ENCODE results near the gene RNPEP.
"Not testable (repeated sequence)": the region's sequence is repeated elsewhere in the genome, so short reads cannot be mapped to it uniquely, and the experiment has no call there.

RNPEP gene

GRCh38 chr1:201982623-201983379 is at the start of gene RNPEP:
Gene RNPEP (plus strand): TSS chr1:201982648. CDS start chr1:201982667, 19 bp downstream.
- CTCF ChIA-PET, result interaction anchor here (1.4 to 5.9 kb wide), 6 partner anchors 10 to 154 kb away, joined by 3 to 29 read pairs (median 8); partner anchors contain the start of gene ELF3
- POLR2A ChIA-PET, result interaction anchor here (0.5 to 0.7 kb wide), 4 partner anchors 18 to 273 kb away, joined by 3 to 9 read pairs (median 6); no protein-coding TSS in a partner anchor
- peak; percentile 65 for DNase-seq (ENCODE audit: extremely low spot score)
- no peak for TF ChIP-seq CTCF (IDR thresholded peaks at IDR 0.05; ENCODE audit: control extremely low read depth, extremely low read depth, low read depth, missing control alignments)

GRCh38 chr1:201933840-201934430 is 48.5 kb upstream of the RNPEP start:
- DNase-seq (ENCODE audit: extremely low spot score), result no peak
- CTCF ChIA-PET, result interaction anchor here (0.6 to 1.2 kb wide), 2 partner anchors 38 to 39 kb away, joined by 3 to 5 read pairs; no protein-coding TSS in a partner anchor
- POLR2A ChIA-PET, result no interaction called here
- TF ChIP-seq CTCF (IDR thresholded peaks at IDR 0.05; ENCODE audit: control extremely low read depth, extremely low read depth, low read depth, missing control alignments), result no peak

GRCh38 chr1:201937624-201938213 is 44.7 kb upstream of the RNPEP start:
- no peak for DNase-seq (ENCODE audit: extremely low spot score)
- TF ChIP-seq CTCF (IDR thresholded peaks at IDR 0.05; ENCODE audit: control extremely low read depth, extremely low read depth, low read depth, missing control alignments), result no peak
- ChIA-PET POLR2A (no interaction called here), CTCF (interaction anchor here (1.2 kb wide), 1 partner anchor 42 kb away, joined by 4 read pairs; no protein-coding TSS in a partner anchor)

- no peak for DNase-seq (ENCODE audit: extremely low spot score)
- no peak for TF ChIP-seq CTCF (IDR thresholded peaks at IDR 0.05; ENCODE audit: control extremely low read depth, extremely low read depth, low read depth, missing control alignments)
- ChIA-PET CTCF (interaction anchor here (1.2 kb wide), 1 partner anchor 43 kb away, joined by 4 read pairs; no protein-coding TSS in a partner anchor), POLR2A (no interaction called here)
Observed at GRCh38 chr1:201938440-201939035, 43.9 kb upstream of the RNPEP start.

GRCh38 chr1:201939148-201939547 is 43.3 kb upstream of the RNPEP start:
- POLR2A ChIA-PET, result no interaction called here
- no peak for DNase-seq (ENCODE audit: extremely low spot score)
- CTCF ChIA-PET, result no interaction called here
- TF ChIP-seq CTCF (IDR thresholded peaks at IDR 0.05; ENCODE audit: control extremely low read depth, extremely low read depth, low read depth, missing control alignments), result no peak

GRCh38 chr1:201939574-201939973 is 42.9 kb upstream of the RNPEP start:
- no peak for DNase-seq (ENCODE audit: extremely low spot score)
- POLR2A ChIA-PET, result no interaction called here
- no peak for TF ChIP-seq CTCF (IDR thresholded peaks at IDR 0.05; ENCODE audit: control extremely low read depth, extremely low read depth, low read depth, missing control alignments)
- CTCF ChIA-PET, result no interaction called here

- POLR2A ChIA-PET, result interaction anchor here (0.7 kb wide), 1 partner anchor 940 kb away, joined by 4 read pairs; no protein-coding TSS in a partner anchor
- DNase-seq (ENCODE audit: extremely low spot score); CTCF ChIA-PET: not testable (repeated sequence)
Observed at GRCh38 chr1:201940316-201940715, 42.1 kb upstream of the RNPEP start.
